Thoracic aorta (tissue), 2 donors: ENCODE data around the gene SMARCA4. TPM values are rescaled to one million over a fixed set of nuclear protein-coding genes. Genes with fewer than 3 reads are reported as not detected.

Source experiments
- ATAC-seq: fragments of 150-250 bp; one replicate; pipeline ENCODE4 v1.8.0; 2017; ENCODE audit warnings: low read depth; ENCODE audit not compliant: insufficient number of reproducible peaks, low FRiP score
- DNase-seq: peaks from one replicate; pipeline ENCODE4 v3.0.0-alpha.2; 2020; ENCODE audit warnings: low spot score
- H3K27ac ChIP-seq, 2 donors: fragments of 200-600 bp; sonication (generic); 1 replicate in 1 of 2; 2 replicates in 1 of 2; pipeline ENCODE4 v1.5.1; 2016; ENCODE audit warnings: mild to moderate bottlenecking in 2 of 2, moderate library complexity in 2 of 2
- H3K27me3 ChIP-seq: fragments of 200-600 bp; sonication (generic); replicated peaks from 2 replicates; pipeline ENCODE4 v1.6.0; 2016; ENCODE audit warnings: mild to moderate bottlenecking; ENCODE audit not compliant: insufficient read depth
- H3K36me3 ChIP-seq: fragments of 200-600 bp; sonication (generic); one replicate; pipeline ENCODE4 v1.5.1; 2016
- H3K4me1 ChIP-seq, 2 donors: fragments of 200-600 bp; sonication (generic); 1 replicate in 1 of 2; 2 replicates in 1 of 2; pipeline versions ENCODE4 v1.5.1 to v1.6.0; 2016; ENCODE audit warnings: low read depth in 2 of 2, mild to moderate bottlenecking in 1 of 2; ENCODE audit not compliant: control insufficient read depth in 1 of 2
- H3K4me3 ChIP-seq: fragments of 200-600 bp; sonication (generic); 2 replicates; pipeline ENCODE4 v1.5.1; 2016; ENCODE audit warnings: mild to moderate bottlenecking
- H3K9me3 ChIP-seq: fragments of 200-600 bp; sonication (generic); 2 replicates; pipeline ENCODE4 v1.5.1; 2016
- CTCF ChIP-seq: fragments of 200-600 bp; sonication (generic); IDR thresholded peaks from one replicate; pipeline ENCODE4 v1.5.1; 2019; ENCODE audit warnings: antibody characterized with exemption
- total RNA-seq, 2 donors: library from RNA; depleted of rRNA; stranded (reverse); fragments of >200 nt; gene quantifications; one replicate each; pipeline versions ENCODE4 v1.1.0 to v1.2.3, GENCODE V29; 2016

The SMARCA4 gene
- total RNA-seq, 2 donors from 2014 or later: 63.8 to 85.9 TPM

- Histone ChIP-seq H3K27ac (no peak overlapping the region), H3K4me3 (no peak overlapping the region), H3K4me1 (no peaks in the 10 kb centered on the region), H3K36me3 (peaks cover 27% of the 10 kb centered on the region), H3K27me3 (no peaks in the 10 kb centered on the region), H3K9me3 (no peaks in the 10 kb centered on the region)
- TF ChIP-seq CTCF: no peak
- DNase-seq (no peak), ATAC-seq (no peak)
These were observed 47.2 kb downstream of the SMARCA4 start for GRCh38 chr19:11007962-11008532.

GRCh38 chr19:11010041-11010440 lies 49.2 kb downstream of the SMARCA4 start:
- H3K27me3 ChIP-seq: no peaks in the 10 kb centered on the region
- DNase-seq (no peak), ATAC-seq (no peak)
- H3K4me1 ChIP-seq: no peaks in the 10 kb centered on the region
- H3K36me3 ChIP-seq: peaks cover 41% of the 10 kb centered on the region
- no peaks in the 10 kb centered on the region for H3K9me3 ChIP-seq
- no peak overlapping the region for H3K4me3 ChIP-seq
- no peak overlapping the region for H3K27ac ChIP-seq
- no peak for TF ChIP-seq CTCF

- no peak overlapping the region for H3K4me3 ChIP-seq
- peaks cover 45% of the 10 kb centered on the region for H3K36me3 ChIP-seq
- H3K27me3 ChIP-seq: no peaks in the 10 kb centered on the region
- ATAC-seq: no peak
- no peaks in the 10 kb centered on the region for H3K4me1 ChIP-seq
- H3K9me3 ChIP-seq: no peaks in the 10 kb centered on the region
- no peak for TF ChIP-seq CTCF
- no peak for DNase-seq
- no peak overlapping the region for H3K27ac ChIP-seq
These were observed 51.7 kb downstream of the SMARCA4 start for GRCh38 chr19:11012507-11012906.

- ATAC-seq (no peak), DNase-seq (no peak)
- Histone ChIP-seq H3K36me3 (peaks cover 41% of the 10 kb centered on the region), H3K27me3 (no peaks in the 10 kb centered on the region), H3K9me3 (no peaks in the 10 kb centered on the region), H3K27ac (no peak overlapping the region), H3K4me3 (no peak overlapping the region), H3K4me1 (no peaks in the 10 kb centered on the region)
- no peak for TF ChIP-seq CTCF
These were observed 52.9 kb downstream of the SMARCA4 start for GRCh38 chr19:11013771-11014170.

GRCh38 chr19:11014403-11014911 lies 53.6 kb downstream of the SMARCA4 start:
- Histone ChIP-seq H3K27ac (no peak overlapping the region), H3K9me3 (no peaks in the 10 kb centered on the region), H3K27me3 (no peaks in the 10 kb centered on the region), H3K4me3 (no peak overlapping the region), H3K4me1 (no peaks in the 10 kb centered on the region), H3K36me3 (peaks cover 46% of the 10 kb centered on the region)
- ATAC-seq (no peak), DNase-seq (no peak)
- no peak for TF ChIP-seq CTCF
